ENCODE data around the gene KRT40. TPM values are rescaled to one million over a fixed set of nuclear protein-coding genes. Genes with fewer than 3 reads are reported as not detected.

Gene KRT40
- total and polyA plus RNA-seq, 2 of the 8 experiments (the other 6 are each of a cell fraction or from before 2014, with no cell fraction given): not detected

GRCh38 chr17:40953881-40954280 is 30.2 kb downstream of the KRT40 start (continued):
- TF ChIP-seq CTCF (IDR thresholded peaks at IDR 0.05; ENCODE audit: control extremely low read depth in 1 of 3, insufficient read depth in 1 of 3, low read depth in 1 of 3, low read length in 3 of 3) (no peak), USF2 (IDR thresholded peaks at IDR 0.05; ENCODE audit: low read length) (no peak), SRF (IDR thresholded peaks at IDR 0.05; ENCODE audit: low read depth, low read length) (no peak), YY1 (IDR thresholded peaks at IDR 0.05; ENCODE audit: low read depth, low read length) (no peak), TEAD4 (IDR thresholded peaks at IDR 0.05; ENCODE audit: low read depth, low read length) (no peak), BACH1 (IDR thresholded peaks at IDR 0.05; ENCODE audit: low read length) (no peak)

All from H1 (cell line).